Endothelial cell (in vitro differentiated cells): ENCODE measurements around the gene CRACR2B. TPM values are rescaled to one million over a fixed set of nuclear protein-coding genes. Genes with fewer than 3 reads are reported as not detected.

Experiments
- DNase-seq: peaks from one replicate; pipeline ENCODE4 v3.0.0; 2021; ENCODE audit warnings: low spot score
- H3K27ac Mint-ChIP-seq: one replicate; pipeline ENCODE4 v1.8.0; 2021; ENCODE audit warnings: mixed read lengths, inconsistent platforms; ENCODE audit not compliant: unreplicated experiment
- H3K27me3 Mint-ChIP-seq: one replicate; pipeline ENCODE4 v1.8.0; 2021; ENCODE audit warnings: mild to moderate bottlenecking, moderate library complexity, mixed read lengths, inconsistent platforms; ENCODE audit not compliant: unreplicated experiment
- H3K36me3 Mint-ChIP-seq: one replicate; pipeline ENCODE4 v1.8.0; 2021; ENCODE audit warnings: mild to moderate bottlenecking, low read depth, mixed read lengths, inconsistent platforms; ENCODE audit not compliant: unreplicated experiment
- H3K4me1 Mint-ChIP-seq: one replicate; pipeline ENCODE4 v1.8.0; 2021; ENCODE audit warnings: mild to moderate bottlenecking, mixed read lengths, inconsistent platforms; ENCODE audit not compliant: unreplicated experiment
- H3K4me3 Mint-ChIP-seq: one replicate; pipeline ENCODE4 v1.8.0; 2021; ENCODE audit warnings: mild to moderate bottlenecking, mixed read lengths, inconsistent platforms; ENCODE audit not compliant: unreplicated experiment
- H3K9me3 Mint-ChIP-seq: one replicate; pipeline ENCODE4 v1.8.0; 2021; ENCODE audit warnings: mixed read lengths, inconsistent platforms; ENCODE audit not compliant: unreplicated experiment
- total RNA-seq: library from RNA; stranded (reverse); fragmentation: NEBNext Ultra II Directional; extraction: Animal tissue kit (Norgen Biotek cat#: 25700); gene quantifications from one replicate; pipeline ENCODE4 v1.2.1, GENCODE V29; 2021; ENCODE audit not compliant: unreplicated experiment
- TF ChIP-seq, protein P1 (sequence below): fragments of 200-600 bp; sonication (generic); IDR thresholded peaks from one replicate; pipeline ENCODE4 v1.5.0; 2021; ENCODE audit warnings: antibody characterized with exemption; ENCODE audit not compliant: unreplicated experiment

CRACR2B gene
- total RNA-seq, 1 donor from 2014 or later: 28.8 TPM

DNA sequence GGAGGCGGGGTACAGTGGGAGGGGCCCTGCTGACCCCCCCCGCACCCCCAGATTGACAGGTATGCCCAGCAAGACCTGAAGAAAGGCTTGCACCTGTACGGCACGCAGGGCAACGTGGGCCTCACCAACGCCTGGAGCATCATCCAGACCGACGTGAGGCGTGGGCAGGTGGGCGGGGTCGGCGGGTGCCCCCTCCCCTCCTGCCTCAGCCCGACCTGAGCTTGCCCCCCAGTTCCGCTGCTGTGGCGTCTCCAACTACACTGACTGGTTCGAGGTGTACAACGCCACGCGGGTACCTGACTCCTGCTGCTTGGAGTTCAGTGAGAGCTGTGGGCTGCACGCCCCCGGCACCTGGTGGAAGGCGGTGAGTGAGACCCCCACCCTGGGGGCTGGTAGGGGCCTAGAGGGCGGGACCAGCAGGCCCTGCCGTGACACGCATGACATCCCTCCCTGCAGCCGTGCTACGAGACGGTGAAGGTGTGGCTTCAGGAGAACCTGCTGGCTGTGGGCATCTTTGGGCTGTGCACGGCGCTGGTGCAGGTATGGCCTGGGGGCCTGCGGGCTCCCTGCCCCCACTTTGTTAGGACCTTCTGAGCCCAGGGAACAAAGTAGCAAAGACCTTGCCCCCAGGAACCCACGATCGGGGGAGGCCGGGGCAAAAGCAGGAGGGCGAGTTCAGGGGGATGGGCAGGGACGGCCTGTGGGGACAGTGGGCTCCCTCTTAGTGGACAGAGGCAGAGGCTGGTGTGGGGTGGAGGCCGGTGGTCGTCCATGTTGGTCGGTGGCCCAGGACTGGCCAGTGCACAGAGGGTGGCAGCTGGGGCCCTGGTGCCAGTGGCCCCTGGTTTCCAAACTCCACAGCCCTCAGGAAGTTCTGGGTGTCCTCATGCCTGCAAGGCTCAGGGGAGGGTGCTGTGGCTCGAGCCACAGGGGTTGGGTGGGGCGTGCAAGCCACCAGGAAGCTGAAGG is 38.0 kb downstream of the CRACR2B start:
- TF ChIP-seq, protein P1, sequence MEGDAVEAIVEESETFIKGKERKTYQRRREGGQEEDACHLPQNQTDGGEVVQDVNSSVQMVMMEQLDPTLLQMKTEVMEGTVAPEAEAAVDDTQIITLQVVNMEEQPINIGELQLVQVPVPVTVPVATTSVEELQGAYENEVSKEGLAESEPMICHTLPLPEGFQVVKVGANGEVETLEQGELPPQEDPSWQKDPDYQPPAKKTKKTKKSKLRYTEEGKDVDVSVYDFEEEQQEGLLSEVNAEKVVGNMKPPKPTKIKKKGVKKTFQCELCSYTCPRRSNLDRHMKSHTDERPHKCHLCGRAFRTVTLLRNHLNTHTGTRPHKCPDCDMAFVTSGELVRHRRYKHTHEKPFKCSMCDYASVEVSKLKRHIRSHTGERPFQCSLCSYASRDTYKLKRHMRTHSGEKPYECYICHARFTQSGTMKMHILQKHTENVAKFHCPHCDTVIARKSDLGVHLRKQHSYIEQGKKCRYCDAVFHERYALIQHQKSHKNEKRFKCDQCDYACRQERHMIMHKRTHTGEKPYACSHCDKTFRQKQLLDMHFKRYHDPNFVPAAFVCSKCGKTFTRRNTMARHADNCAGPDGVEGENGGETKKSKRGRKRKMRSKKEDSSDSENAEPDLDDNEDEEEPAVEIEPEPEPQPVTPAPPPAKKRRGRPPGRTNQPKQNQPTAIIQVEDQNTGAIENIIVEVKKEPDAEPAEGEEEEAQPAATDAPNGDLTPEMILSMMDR: no peak
- Mint-ChIP-seq H3K4me1 (no peaks in the 10 kb centered on the region), H3K36me3 (no peaks in the 10 kb centered on the region), H3K27me3 (peaks cover 27% of the 10 kb centered on the region), H3K9me3 (no peaks in the 10 kb centered on the region), H3K27ac (no peak overlapping the region), H3K4me3 (no peak overlapping the region)
- DNase-seq: no peak

DNA sequence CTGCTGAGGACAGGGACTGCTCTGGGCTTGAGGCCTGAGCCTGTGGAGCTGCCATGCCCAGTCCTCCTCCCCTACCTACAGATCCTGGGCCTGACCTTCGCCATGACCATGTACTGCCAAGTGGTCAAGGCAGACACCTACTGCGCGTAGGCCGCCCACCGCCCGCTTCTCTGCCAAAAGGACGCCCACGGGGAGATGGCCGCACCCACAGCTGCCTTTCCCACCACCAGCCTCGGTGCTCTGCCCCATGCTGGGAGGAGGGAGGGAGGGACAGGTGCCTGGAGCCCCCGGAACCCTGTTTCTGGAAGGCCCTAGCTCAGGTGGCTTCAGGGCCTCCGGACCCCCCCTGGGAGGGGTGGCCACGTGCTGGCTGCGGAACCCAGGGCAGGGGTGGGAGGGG is 38.8 kb downstream of the CRACR2B start:
- Mint-ChIP-seq H3K36me3 (no peaks in the 10 kb centered on the region), H3K27ac (no peak overlapping the region), H3K4me1 (no peaks in the 10 kb centered on the region), H3K4me3 (no peak overlapping the region), H3K9me3 (no peaks in the 10 kb centered on the region), H3K27me3 (peaks cover 22% of the 10 kb centered on the region)
- DNase-seq: no peak
- TF ChIP-seq, protein P1: no peak

GRCh38 chr11:867856-868358 is 40.2 kb downstream of the CRACR2B start:
- Mint-ChIP-seq H3K27me3 (peaks cover 22% of the 10 kb centered on the region), H3K4me3 (no peak overlapping the region), H3K27ac (no peak overlapping the region), H3K9me3 (no peaks in the 10 kb centered on the region), H3K36me3 (no peaks in the 10 kb centered on the region), H3K4me1 (no peaks in the 10 kb centered on the region)
- DNase-seq: no peak
- TF ChIP-seq, protein P1: no peak

- TF ChIP-seq, protein P1: no peak
- peaks cover 20% of the 10 kb centered on the region for H3K27me3 Mint-ChIP-seq
- no peak for DNase-seq
- H3K36me3 Mint-ChIP-seq: no peaks in the 10 kb centered on the region
- H3K27ac Mint-ChIP-seq: no peak overlapping the region
- no peaks in the 10 kb centered on the region for H3K4me1 Mint-ChIP-seq
- H3K9me3 Mint-ChIP-seq: no peaks in the 10 kb centered on the region
- H3K4me3 Mint-ChIP-seq: no peak overlapping the region
Observed at GRCh38 chr11:868394-868793, 40.7 kb downstream of the CRACR2B start.

DNA sequence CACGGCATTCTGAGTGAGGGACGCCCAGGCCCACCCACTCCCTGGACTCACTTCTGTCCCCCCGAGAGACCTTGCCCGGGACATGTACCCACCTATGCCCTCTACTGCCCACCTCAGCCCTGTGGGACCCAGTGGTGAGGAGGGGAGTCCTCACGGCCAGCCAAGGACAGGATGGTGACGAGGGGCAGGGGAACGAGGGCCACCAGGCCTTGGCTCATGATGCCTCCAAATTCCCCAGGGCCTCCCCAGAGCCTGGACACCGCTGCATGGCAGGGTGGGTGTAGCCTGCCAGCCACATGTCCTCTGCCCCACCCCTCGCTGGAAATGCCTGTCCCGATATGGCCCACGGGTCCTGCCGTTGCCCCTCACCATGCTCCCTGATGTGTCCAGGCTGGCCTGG is 41.1 kb downstream of the CRACR2B start:
- peaks cover 20% of the 10 kb centered on the region for H3K27me3 Mint-ChIP-seq
- H3K36me3 Mint-ChIP-seq: peaks cover 3% of the 10 kb centered on the region
- no peak for DNase-seq
- H3K27ac Mint-ChIP-seq: no peak overlapping the region
- TF ChIP-seq, protein P1: no peak
- no peaks in the 10 kb centered on the region for H3K4me1 Mint-ChIP-seq
- no peak overlapping the region for H3K4me3 Mint-ChIP-seq
- H3K9me3 Mint-ChIP-seq: no peaks in the 10 kb centered on the region
